Inferior parietal cortex (tissue), 1 donor: ENCODE measurements around the gene MYO1E.
"Not testable (repeated sequence)": the region's sequence is repeated elsewhere in the genome, so short reads cannot be mapped to it uniquely, and the experiment has no call there.

Experiments
- DNase-seq: peaks from one replicate; pipeline ENCODE4 v3.0.0-alpha.2; 2016; ENCODE audit errors: extremely low spot score

The MYO1E gene

DNA sequence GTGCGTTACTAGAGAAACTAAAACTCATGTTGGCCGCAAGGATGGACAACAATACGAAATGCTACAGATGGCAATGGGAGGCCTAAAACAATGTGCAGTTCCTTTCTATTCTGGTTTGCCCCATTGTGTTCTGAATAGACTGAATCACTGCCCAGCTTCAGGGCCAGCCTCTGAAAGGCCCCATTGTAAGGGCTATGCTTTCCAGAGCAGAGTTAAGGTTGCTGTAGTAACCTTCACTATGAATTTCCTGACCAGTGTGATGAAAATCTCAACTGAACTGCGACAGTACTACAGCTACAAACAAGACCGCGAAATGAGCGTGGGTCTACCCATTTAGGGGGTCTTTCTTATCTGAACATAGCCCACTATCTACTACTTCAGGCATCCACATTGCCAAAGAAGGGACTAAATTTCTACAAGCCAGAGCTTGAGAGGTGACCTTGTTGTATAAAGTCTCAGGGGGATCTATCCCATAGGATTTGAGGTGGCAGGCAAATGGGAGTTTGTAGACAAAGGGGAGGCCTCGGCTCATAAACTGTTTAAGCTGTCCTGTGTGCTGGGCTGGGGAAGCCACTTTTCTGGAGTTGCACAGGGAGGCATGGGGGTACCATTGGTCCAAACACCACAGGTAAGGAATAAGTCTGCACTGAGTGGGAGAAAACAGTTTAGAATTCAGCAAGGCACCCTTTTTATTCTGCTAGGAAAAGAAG, 80.1 kb downstream of the MYO1E start:
- DNase-seq = peak; percentile 79

DNA sequence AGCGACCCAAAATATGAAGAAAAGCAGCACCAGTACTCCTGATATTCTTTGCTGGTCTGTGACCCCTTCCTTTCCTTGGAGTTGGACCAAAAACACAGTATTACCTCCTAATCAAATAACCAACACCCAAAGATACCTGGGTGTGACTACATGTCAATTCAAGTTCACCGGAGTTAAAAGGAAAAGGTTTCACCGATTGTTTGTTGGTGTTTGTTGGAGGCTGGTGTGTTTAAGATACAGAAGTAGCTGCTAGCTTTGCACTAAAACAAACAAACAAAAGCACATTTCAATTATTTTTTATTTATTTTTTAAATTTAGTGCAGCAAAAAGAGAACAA, 81.5 kb downstream of the MYO1E start:
- DNase-seq = no peak

GRCh38 chr15:59290295-59291212, 82.1 kb downstream of the MYO1E start:
- DNase-seq = peak; percentile 68

DNA sequence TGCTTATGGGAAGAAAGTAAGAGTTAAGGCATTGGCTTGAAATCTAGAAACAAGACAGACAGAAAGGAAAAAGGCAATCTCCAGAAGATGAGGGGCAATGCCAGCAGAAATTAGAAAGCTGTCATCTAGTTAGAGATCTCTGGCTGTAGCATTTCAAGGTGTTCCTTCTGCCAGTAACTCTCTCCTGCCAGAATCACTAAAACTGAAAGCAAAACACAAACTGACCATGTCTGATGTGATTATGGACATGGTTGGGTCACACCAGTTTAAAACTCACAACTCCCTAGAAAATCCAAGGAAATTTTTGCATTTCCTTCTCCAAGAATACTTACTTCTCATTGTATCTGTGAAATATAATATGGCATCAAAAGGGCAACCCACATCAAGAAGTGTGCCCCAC, 83.1 kb downstream of the MYO1E start:
- DNase-seq = no peak

DNA sequence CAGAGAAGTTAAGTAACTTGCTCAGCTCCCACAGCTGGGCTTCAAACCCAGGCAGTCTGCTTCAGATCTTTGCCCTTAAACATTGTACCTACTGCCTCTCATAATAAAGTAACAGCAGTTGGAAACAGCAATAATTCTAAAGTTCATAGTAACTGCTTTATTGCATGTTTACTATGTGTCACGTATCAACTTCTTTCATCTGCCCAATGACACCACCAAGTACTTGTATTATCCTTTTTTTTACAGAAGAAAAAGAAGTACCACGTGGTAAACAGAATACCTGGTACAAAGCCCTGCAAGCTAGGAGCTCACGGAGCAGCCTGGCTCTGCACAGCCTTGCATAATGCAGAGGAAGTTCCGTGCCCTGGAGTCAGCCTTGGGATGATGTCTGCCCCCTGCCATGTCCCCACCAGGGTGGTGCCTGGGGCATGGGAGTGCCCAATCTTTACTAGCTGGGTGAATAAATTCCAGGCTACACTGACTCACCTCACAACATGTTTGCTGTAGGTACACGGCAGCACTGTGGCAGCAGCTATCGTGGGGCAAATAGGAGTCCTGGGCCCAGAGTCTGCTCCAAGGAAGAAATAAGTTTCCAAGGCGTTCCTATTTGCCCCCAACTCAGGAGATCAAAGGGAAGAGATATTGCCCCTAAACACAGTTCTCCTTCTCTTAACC, 88.8 kb downstream of the MYO1E start:
- no peak for DNase-seq

DNA sequence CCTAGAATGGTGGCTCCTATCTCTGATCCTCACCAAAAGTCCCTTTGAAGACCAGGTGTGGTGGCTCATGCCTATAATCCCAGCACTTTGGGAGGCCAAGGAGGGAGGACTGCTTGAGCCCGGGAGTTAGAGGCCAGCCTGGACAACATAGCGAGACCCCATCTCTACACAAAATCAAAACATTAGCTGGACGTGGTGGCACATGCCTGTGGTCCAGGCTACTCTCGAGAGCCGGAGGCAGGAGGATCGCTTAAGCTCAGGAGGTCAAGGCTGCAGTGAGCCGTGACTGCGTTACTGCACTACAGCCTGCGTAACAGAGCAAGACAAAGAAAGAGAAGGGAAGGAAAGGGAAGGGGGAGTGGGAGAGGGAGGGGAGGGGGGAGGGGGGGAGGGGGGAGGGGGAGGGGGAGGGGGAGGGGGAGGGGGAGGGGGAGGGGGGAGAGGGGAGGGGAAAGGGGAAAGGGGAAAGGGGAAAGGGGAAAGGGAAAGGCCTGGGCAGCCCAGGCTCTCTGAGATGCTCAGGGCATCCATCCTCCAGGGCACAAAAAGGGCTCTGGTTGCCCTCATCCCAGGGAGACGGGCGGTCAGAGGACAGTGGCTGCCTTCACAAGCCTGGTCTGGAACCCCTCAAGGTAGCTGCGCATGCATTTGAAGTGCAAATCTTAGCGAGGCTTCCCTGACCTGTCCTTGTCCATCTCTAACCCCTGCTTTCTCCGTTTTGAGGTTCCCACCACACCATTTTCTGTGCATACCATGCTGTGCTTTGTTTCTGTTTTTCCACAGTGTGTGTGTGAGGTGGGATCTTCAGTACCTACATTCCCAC, 89.9 kb downstream of the MYO1E start:
- no peak for DNase-seq

DNA sequence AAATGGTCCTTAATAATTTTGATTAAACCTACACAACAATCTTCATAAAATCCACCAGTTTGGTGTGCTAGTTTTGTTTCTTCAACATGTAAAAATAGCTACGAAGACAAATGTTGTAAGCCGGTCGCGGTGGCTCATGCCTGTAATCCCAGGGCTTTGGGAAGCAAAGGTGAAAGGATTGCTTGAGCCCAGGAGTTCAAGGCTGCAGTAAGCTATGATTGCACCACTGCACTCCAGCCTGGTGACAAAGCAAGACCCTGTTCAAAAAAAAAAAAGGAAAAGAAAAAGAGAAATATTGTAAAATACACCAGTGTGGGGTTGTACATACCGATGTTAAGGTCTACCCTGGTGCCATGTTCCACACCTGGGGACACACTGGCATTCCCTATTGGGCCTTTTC, 91.0 kb downstream of the MYO1E start:
- no peak for DNase-seq

DNA sequence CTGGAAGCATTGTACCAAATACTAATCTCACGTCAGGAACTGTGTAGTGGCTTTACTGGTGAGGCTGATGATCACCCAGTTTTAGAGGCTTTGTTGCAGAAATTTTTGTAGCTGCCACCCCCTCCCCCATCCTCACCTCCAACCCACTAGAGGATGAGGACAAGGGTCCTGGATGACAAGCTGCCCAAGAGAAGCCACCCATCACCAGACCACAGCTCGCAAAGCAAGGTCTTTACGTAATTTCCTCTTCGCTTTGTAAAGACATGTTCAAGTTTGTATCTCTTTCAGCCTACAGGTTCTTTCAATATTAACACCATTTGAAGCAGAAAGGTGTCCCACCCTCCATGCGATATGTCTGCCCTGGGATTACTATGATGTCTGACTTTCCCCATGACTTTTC, 91.8 kb downstream of the MYO1E start:
- no peak for DNase-seq

DNA sequence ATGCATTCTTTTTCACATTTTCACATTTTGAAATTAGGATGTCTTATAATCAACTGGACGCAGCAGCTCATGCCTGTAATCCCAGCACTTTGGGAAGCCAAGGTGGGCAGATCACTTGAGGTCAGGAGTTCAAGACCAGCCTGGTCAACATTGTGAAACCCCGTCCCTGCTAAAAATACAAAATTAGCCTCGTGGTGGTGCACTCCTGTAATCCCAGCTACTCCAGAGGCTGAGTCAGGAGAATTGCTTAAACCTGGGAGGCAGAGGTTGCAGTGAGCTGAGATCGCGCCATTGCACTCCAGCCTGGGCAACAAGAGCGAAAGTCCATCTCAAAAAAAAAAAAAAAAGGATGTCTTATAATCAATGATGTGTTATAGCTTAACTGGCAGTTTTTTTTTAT, 92.4 kb downstream of the MYO1E start:
- DNase-seq = not testable (repeated sequence)

GRCh38 chr15:59279023-59279422, 93.6 kb downstream of the MYO1E start:
- DNase-seq = no peak

- peak; percentile 58 for DNase-seq
These were observed 94.6 kb downstream of the MYO1E start for GRCh38 chr15:59278120-59278519.

GRCh38 chr15:59276225-59277178, 96.2 kb downstream of the MYO1E start:
- no peak for DNase-seq

GRCh38 chr15:59274126-59274970, 98.3 kb downstream of the MYO1E start:
- DNase-seq = no peak

GRCh38 chr15:59273234-59273633, 99.4 kb downstream of the MYO1E start:
- DNase-seq = no peak

- no peak for DNase-seq
These were observed 101.0 kb downstream of the MYO1E start for GRCh38 chr15:59271595-59272201.

DNA sequence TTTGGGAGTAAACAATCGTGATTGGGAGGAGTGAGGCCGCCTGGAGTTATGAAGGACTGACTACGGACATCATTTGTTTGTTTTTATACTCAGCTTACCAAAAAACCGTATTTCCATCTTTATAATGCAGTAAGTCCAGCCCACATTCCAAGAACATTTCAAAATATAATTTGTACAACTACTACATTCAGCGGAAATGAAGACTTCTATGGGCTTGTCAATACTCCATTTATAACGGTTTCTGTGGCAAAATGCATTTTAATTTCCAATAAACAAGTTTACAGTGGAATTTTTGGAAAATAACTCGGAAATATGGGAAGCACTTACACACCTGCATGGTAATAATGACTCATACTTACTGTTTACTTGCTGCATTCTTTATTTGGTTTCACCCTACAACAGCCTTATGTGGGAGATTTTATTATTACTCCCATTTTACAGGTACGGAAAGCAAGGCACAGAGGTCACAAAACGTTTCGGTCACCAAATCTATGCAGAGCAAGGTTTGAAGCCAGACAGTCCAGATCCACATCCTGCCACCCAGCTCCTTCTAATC, 103.7 kb downstream of the MYO1E start:
- DNase-seq = no peak

DNA sequence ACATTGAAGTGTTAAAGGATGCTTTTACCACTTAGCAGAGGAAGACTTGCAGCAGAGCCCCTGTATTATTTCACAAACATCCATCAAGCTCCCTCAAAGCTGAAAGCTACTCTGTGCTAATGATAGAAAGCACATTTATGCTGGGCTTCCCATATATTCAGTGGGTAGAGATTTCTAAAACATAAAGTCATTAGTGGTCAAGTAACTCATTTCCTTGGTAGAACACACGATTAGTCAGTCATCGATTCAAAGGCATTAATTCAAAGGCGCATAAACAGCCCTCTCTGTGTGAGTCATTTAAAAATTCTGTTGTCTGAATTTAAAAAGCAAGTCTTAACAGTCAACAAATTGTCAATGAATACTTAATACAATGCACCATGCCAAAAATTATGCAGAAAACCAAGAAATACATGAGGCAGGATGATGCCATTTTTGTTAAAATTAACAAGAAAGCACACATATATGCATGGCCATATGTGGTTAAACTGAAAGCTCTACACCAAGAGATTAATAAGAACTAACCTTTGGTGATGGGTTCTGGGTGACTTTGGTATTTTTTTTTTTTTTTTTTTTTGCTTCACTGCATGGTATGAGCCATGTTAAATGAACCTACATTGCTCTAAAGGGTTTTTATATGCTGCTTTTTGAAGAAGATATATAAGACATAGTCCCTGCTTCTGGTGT, 104.4 kb downstream of the MYO1E start:
- DNase-seq = no peak

DNA sequence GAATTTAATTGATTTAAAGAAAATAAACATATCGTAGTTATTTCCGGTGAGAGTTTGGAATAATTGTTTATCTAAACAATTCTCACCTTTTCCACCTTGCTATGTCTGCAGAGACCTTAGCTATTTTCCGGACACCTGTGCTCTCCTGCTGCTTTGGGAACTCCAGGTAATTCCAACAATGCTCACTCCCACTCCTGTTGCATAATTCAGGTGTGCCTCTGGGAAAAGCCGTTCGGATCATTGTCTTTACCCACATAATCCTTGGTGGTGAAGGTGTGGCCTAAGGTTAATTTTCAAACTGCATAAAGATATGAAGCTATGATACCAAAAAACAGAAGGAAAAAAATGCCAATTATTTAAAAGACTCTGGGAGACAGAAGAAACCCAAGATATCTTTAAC, 106.6 kb downstream of the MYO1E start:
- no peak for DNase-seq
